Measurements from ENCODE around the gene CCDC81.

GRCh38 chr11:86421946-86422345 lies 47.3 kb downstream of the CCDC81 start:
- TF ChIP-seq, protein P1, sequence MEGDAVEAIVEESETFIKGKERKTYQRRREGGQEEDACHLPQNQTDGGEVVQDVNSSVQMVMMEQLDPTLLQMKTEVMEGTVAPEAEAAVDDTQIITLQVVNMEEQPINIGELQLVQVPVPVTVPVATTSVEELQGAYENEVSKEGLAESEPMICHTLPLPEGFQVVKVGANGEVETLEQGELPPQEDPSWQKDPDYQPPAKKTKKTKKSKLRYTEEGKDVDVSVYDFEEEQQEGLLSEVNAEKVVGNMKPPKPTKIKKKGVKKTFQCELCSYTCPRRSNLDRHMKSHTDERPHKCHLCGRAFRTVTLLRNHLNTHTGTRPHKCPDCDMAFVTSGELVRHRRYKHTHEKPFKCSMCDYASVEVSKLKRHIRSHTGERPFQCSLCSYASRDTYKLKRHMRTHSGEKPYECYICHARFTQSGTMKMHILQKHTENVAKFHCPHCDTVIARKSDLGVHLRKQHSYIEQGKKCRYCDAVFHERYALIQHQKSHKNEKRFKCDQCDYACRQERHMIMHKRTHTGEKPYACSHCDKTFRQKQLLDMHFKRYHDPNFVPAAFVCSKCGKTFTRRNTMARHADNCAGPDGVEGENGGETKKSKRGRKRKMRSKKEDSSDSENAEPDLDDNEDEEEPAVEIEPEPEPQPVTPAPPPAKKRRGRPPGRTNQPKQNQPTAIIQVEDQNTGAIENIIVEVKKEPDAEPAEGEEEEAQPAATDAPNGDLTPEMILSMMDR (IDR thresholded peaks at IDR 0.05; ENCODE audit: low read depth, low read length) = no peak
- no peak for TF ChIP-seq EZH2phosphoT487 (IDR thresholded peaks at IDR 0.05; ENCODE audit: low read depth)

All from OCI-LY3 (cell line).